ENCODE data around the gene CRADD. TPM values are rescaled to one million over a fixed set of nuclear protein-coding genes. Genes with fewer than 3 reads are reported as not detected.

The CRADD gene
- total RNA-seq, 2 donors from 2014 or later, result 27.2 to 75.2 TPM

DNA sequence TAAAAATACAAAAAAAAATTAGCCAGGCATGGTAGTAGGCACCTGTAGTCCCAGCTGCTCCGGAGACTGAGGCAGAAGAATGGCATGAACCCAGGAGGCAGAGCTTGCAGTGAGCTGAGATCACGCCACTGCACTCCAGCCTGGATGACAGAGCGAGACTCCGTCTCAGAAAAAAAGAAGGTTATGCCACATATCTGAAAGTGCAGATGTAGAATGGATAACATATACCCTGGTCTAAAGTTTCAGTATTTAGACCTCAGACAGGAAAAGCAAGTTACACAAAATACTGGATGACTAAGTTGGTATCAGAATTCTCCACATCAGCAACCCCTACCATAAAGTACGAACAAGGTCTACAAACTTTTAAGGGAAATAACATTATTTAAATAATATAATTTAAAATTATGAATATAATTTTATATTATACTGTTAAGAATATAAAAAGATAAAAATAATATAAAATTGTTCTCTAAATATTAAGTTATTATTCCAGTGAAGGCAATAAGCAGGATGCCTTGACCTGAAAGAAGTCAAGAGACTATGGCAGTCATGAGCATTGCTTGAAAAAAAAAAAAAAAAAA is 169.9 kb downstream of the CRADD start:
- TF ChIP-seq POLR2A (IDR thresholded peaks at IDR 0.05), result no peak
- TF ChIP-seq CTCF (IDR thresholded peaks at IDR 0.05), result no peak
- H3K4me1 ChIP-seq, result no peaks in the 10 kb centered on the region
- H3K27ac ChIP-seq, result no peak overlapping the region
- ATAC-seq (no peak), DNase-seq (no peak)
- 81 to 99% methylated on average over 5 of the region's 5 CpGs for WGBS, 2 donors
- no peaks in the 10 kb centered on the region for H3K9me3 ChIP-seq
- no peaks in the 10 kb centered on the region for H3K36me3 ChIP-seq (replicated peaks in 1 of 2; ENCODE audit: insufficient read depth in 1 of 2, low read depth in 2 of 2)
- intact Hi-C loops (cut with DNase I), result no loop called here
- H3K27me3 ChIP-seq, result no peaks in the 10 kb centered on the region
- H3K4me3 ChIP-seq, result no peak overlapping the region

- DNase-seq (no peak), ATAC-seq (no peak)
- H3K4me3 ChIP-seq, result no peak overlapping the region
- TF ChIP-seq POLR2A (IDR thresholded peaks at IDR 0.05), result no peak
- no peak for TF ChIP-seq CTCF (IDR thresholded peaks at IDR 0.05)
- peak overlapping the region in 1 of 4 donors; percentile 43 for H3K27ac ChIP-seq
- H3K4me1 ChIP-seq, result no peaks in the 10 kb centered on the region
- no peaks in the 10 kb centered on the region for H3K27me3 ChIP-seq
- no peaks in the 10 kb centered on the region for H3K36me3 ChIP-seq (replicated peaks in 1 of 2; ENCODE audit: insufficient read depth in 1 of 2, low read depth in 2 of 2)
- H3K9me3 ChIP-seq, result no peaks in the 10 kb centered on the region
- intact Hi-C loops (cut with DNase I), result no loop called here
- 90 to 93% methylated on average over 7 of the region's 7 CpGs for WGBS, 2 donors
Measured at GRCh38 chr12:93847517-93848474, 170.6 kb downstream of the CRADD start.

DNA sequence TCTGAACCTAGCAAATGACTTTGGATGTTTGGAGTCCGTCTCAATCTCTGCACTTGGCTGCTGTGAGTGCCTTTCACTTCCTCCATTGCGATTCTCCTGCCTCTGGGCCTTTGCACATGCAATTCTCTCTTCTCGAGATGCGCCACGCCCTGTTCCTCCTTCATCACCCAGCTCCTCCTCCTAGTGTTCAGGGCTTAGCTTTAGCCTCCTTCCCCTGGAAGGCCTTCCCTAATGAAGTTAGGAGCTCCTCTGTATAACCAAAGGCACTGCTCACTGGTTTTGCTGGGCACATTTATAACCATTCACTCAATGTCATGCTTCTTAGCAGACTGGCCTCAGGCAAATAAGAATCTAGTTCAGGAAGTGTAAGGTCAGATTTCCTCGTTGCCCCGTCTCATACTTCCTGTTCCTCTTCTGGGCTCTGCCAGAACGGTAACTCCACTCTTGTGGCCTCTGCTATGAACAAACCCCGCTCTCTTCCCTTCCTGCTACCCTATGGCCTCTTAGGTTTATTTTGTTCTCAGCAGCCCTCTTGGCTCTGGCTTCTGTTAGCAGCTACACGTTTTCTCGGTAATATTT is 171.4 kb downstream of the CRADD start:
- ATAC-seq, result no peak
- Histone ChIP-seq H3K36me3 (replicated peaks in 1 of 2; ENCODE audit: insufficient read depth in 1 of 2, low read depth in 2 of 2) (no peaks in the 10 kb centered on the region), H3K9me3 (no peaks in the 10 kb centered on the region), H3K4me3 (no peak overlapping the region), H3K27me3 (no peaks in the 10 kb centered on the region), H3K27ac (peak overlapping the region in 1 of 4 donors; percentile 43), H3K4me1 (no peaks in the 10 kb centered on the region)
- WGBS, 2 donors, result 83 to 88% methylated on average over 11 of the region's 11 CpGs
- TF ChIP-seq CTCF (IDR thresholded peaks at IDR 0.05) (no peak), POLR2A (IDR thresholded peaks at IDR 0.05) (no peak)
- DNase-seq, result peak in 1 of 4 donors; percentile 47
- intact Hi-C loops (cut with DNase I), result no loop called here

GRCh38 chr12:93849946-93850345 is 172.8 kb downstream of the CRADD start:
- no peaks in the 10 kb centered on the region for H3K9me3 ChIP-seq
- no peak overlapping the region for H3K4me3 ChIP-seq
- ATAC-seq (no peak), DNase-seq (no peak)
- 97 to 98% methylated on average over 11 to 15 of the region's 15 CpGs for WGBS, 2 donors
- intact Hi-C loops (cut with DNase I), result no loop called here
- no peaks in the 10 kb centered on the region for H3K27me3 ChIP-seq
- no peak for TF ChIP-seq POLR2A (IDR thresholded peaks at IDR 0.05)
- no peak for TF ChIP-seq CTCF (IDR thresholded peaks at IDR 0.05)
- no peak overlapping the region for H3K27ac ChIP-seq
- no peaks in the 10 kb centered on the region for H3K36me3 ChIP-seq (replicated peaks in 1 of 2; ENCODE audit: insufficient read depth in 1 of 2, low read depth in 2 of 2)
- H3K4me1 ChIP-seq, result no peaks in the 10 kb centered on the region

Measured in body of pancreas (tissue), 4 donors.